ENCODE data around the gene MCL1.

The MCL1 gene

GRCh38 chr1:150561974-150562445 is 17.4 kb downstream of the MCL1 start:
- Histone ChIP-seq H3K27ac (ENCODE audit: low read depth, low read length, poor library complexity, severe bottlenecking) (peak overlapping the region; percentile 99), H3K9ac (ENCODE audit: low read length) (peak overlapping the region; percentile 76), H3K4me3 (ENCODE audit: low read depth, low read length, poor library complexity, severe bottlenecking) (peak overlapping the region; percentile 60), H3K36me3 (ENCODE audit: insufficient read depth, low read length) (no peaks in the 10 kb centered on the region), H3F3A (ENCODE audit: insufficient read depth, low read length) (0 out of 2 replicates have a peak, but pooled peaks cover 7% of the 10 kb centered on the region), H3K4me2 (ENCODE audit: low read length) (peak overlapping the region; percentile 84), H3K79me2 (ENCODE audit: insufficient read depth, low read length) (no peaks in the 10 kb centered on the region), H4K20me1 (ENCODE audit: insufficient read depth, low read length) (no peaks in the 10 kb centered on the region), H3K4me1 (ENCODE audit: insufficient read depth, low read length, severe bottlenecking) (peaks cover 72% of the 10 kb centered on the region), H2AFZ (ENCODE audit: low read length) (no peak overlapping the region), H3K27me3 (ENCODE audit: insufficient read depth, low read length) (no peaks in the 10 kb centered on the region), H3K9me2 (ENCODE audit: low read depth, low read length) (no peaks in the 10 kb centered on the region), H3K9me3 (ENCODE audit: low read length) (no peaks in the 10 kb centered on the region)
- TF ChIP-seq CTCF (IDR thresholded peaks at IDR 0.05; ENCODE audit: low read length) (no peak), EZH2 (IDR thresholded peaks at IDR 0.05; ENCODE audit: borderline replicate concordance, low read length) (no peak)

GRCh38 chr1:150561254-150561973 is 18.0 kb downstream of the MCL1 start:
- Histone ChIP-seq H3K4me1 (ENCODE audit: insufficient read depth, low read length, severe bottlenecking) (peaks cover 66% of the 10 kb centered on the region), H3K4me2 (ENCODE audit: low read length) (peak overlapping the region; percentile 84), H3K36me3 (ENCODE audit: insufficient read depth, low read length) (no peaks in the 10 kb centered on the region), H3K27me3 (ENCODE audit: insufficient read depth, low read length) (no peaks in the 10 kb centered on the region), H4K20me1 (ENCODE audit: insufficient read depth, low read length) (no peaks in the 10 kb centered on the region), H3K4me3 (ENCODE audit: low read depth, low read length, poor library complexity, severe bottlenecking) (peak overlapping the region; percentile 60), H3F3A (ENCODE audit: insufficient read depth, low read length) (0 out of 2 replicates have a peak, but pooled peaks cover 7% of the 10 kb centered on the region), H3K79me2 (ENCODE audit: insufficient read depth, low read length) (no peaks in the 10 kb centered on the region), H3K27ac (ENCODE audit: low read depth, low read length, poor library complexity, severe bottlenecking) (peak overlapping the region; percentile 99), H3K9ac (ENCODE audit: low read length) (peak overlapping the region; percentile 76), H3K9me3 (ENCODE audit: low read length) (no peaks in the 10 kb centered on the region), H2AFZ (ENCODE audit: low read length) (no peak overlapping the region), H3K9me2 (ENCODE audit: low read depth, low read length) (no peaks in the 10 kb centered on the region)
- TF ChIP-seq EZH2 (IDR thresholded peaks at IDR 0.05; ENCODE audit: borderline replicate concordance, low read length) (no peak), CTCF (IDR thresholded peaks at IDR 0.05; ENCODE audit: low read length) (no peak; the same call in 1 of the 2 replicates)

GRCh38 chr1:150560576-150561253 is 18.7 kb downstream of the MCL1 start:
- no peaks in the 10 kb centered on the region for H4K20me1 ChIP-seq (ENCODE audit: insufficient read depth, low read length)
- H3K4me1 ChIP-seq (ENCODE audit: insufficient read depth, low read length, severe bottlenecking), result peaks cover 59% of the 10 kb centered on the region
- H3F3A ChIP-seq (ENCODE audit: insufficient read depth, low read length), result 0 out of 2 replicates have a peak, but pooled peaks cover 7% of the 10 kb centered on the region

More at GRCh38 chr1:150560576-150561253, 18.7 kb downstream of the MCL1 start:
- H3K27ac ChIP-seq (ENCODE audit: low read depth, low read length, poor library complexity, severe bottlenecking), result peak overlapping the region; percentile 99
- peak overlapping the region; percentile 84 for H3K4me2 ChIP-seq (ENCODE audit: low read length)
- peak overlapping the region; percentile 76 for H3K9ac ChIP-seq (ENCODE audit: low read length)
- H3K79me2 ChIP-seq (ENCODE audit: insufficient read depth, low read length), result no peaks in the 10 kb centered on the region
- H2AFZ ChIP-seq (ENCODE audit: low read length), result no peak overlapping the region
- no peaks in the 10 kb centered on the region for H3K27me3 ChIP-seq (ENCODE audit: insufficient read depth, low read length)
- TF ChIP-seq EZH2 (IDR thresholded peaks at IDR 0.05; ENCODE audit: borderline replicate concordance, low read length), result no peak
- TF ChIP-seq CTCF (IDR thresholded peaks at IDR 0.05; ENCODE audit: low read length), result peak; percentile 87
- H3K4me3 ChIP-seq (ENCODE audit: low read depth, low read length, poor library complexity, severe bottlenecking), result peak overlapping the region; percentile 60
- H3K9me3 ChIP-seq (ENCODE audit: low read length), result no peaks in the 10 kb centered on the region
- no peaks in the 10 kb centered on the region for H3K36me3 ChIP-seq (ENCODE audit: insufficient read depth, low read length)
- H3K9me2 ChIP-seq (ENCODE audit: low read depth, low read length), result no peaks in the 10 kb centered on the region
